Cardiac fibroblast (primary cell): ENCODE measurements around the gene BMPR2.
"Not testable (repeated sequence)": the region's sequence is repeated elsewhere in the genome, so short reads cannot be mapped to it uniquely, and the experiment has no call there.

Experiments used
- DNase-seq, 2 donors: peaks; one replicate each; pipeline versions ENCODE4 v3.0.0 to v3.0.0-alpha.2; 2010; ENCODE audit warnings: low read depth in 2 of 2
- H3K4me3 ChIP-seq, 2 donors: replicated peaks in 1 of 2; 1 replicate in 1 of 2; 2 replicates in 1 of 2; pipeline ENCODE4 v1.5.1; 2011; ENCODE audit warnings: low read depth in 2 of 2, low read length in 2 of 2, mild to moderate bottlenecking in 2 of 2, moderate library complexity in 1 of 2
- TF ChIP-seq, protein P1 (sequence below): IDR thresholded peaks from one replicate; pipeline ENCODE4 v1.5.1; 2011; ENCODE audit warnings: low read depth, mild to moderate bottlenecking, low read length, inconsistent platforms

Gene BMPR2

DNA sequence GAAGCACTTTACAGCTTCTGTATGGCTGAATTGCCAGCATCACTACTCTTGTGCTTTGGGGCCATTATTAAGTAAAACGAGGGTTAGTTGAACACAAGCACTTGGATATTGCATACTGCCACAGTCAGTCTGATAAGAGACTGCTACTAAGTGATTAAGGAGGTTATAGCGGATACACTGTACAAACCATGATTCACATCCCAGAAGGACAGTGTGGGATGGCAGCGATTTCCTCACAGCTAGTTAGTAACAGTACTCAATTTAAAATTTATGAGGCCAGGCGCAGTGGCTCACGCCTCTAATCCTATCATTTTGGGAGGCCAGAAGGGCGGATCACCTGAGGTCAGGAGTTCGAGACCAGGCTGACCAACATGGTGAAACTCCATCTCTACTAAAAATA, 2.6 kb upstream of the BMPR2 start:
- DNase-seq = peak in 1 of 2 donors; percentile 62
- H3K4me3 ChIP-seq = no peak overlapping the region
- TF ChIP-seq, protein P1, sequence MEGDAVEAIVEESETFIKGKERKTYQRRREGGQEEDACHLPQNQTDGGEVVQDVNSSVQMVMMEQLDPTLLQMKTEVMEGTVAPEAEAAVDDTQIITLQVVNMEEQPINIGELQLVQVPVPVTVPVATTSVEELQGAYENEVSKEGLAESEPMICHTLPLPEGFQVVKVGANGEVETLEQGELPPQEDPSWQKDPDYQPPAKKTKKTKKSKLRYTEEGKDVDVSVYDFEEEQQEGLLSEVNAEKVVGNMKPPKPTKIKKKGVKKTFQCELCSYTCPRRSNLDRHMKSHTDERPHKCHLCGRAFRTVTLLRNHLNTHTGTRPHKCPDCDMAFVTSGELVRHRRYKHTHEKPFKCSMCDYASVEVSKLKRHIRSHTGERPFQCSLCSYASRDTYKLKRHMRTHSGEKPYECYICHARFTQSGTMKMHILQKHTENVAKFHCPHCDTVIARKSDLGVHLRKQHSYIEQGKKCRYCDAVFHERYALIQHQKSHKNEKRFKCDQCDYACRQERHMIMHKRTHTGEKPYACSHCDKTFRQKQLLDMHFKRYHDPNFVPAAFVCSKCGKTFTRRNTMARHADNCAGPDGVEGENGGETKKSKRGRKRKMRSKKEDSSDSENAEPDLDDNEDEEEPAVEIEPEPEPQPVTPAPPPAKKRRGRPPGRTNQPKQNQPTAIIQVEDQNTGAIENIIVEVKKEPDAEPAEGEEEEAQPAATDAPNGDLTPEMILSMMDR = no peak

DNA sequence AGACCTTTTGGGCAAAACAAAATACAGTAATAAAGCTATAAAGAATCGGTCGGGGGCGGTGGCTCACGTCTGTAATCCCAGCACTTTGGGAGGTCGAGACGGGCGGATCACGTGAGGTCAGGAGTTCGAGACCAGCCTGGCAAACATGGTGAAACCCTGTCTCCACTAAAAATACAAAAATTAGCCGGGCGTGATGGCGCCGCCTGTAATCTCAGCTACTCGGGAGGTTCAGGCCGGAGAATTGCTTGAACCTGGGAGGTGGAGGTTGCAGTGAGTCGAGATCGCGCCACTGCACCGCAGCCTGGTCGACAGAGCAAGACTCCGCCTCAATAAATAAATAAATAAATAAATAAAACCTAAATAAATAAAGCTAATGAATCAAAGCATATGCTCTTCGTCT, 1.7 kb upstream of the BMPR2 start:
- DNase-seq, H3K4me3 ChIP-seq: not testable (repeated sequence)

DNA sequence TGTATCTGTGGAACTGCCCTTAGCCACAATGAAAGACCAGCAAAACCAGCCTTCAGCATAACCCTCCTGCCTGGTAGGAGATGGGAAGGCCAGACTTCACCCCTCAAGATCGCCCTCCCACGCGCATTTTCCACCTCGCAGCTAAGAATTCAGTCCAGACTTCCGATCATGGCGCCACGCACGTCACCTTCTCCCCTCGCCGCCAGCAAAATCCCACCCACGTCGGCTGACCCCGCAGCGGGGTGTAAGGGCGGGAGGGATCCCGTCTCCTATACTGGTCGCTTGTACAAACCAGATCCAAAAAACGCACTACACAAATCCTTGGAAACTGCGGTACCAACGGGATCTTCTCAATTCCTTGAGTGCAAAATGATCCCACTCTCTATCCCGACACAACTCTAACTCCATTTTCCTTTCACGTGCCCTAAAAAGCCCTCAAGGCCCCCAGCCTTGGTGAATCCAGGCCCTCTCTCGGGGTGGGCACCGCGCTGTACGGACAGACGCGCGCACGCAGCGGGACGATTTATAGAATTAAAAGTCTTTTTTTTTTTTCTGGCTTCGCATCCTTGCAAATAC, 1.0 kb upstream of the BMPR2 start:
- H3K4me3 ChIP-seq = peak overlapping the region; percentile 58 to 64
- DNase-seq = peak; percentile 76 to 93
- TF ChIP-seq, protein P1 = no peak

DNA sequence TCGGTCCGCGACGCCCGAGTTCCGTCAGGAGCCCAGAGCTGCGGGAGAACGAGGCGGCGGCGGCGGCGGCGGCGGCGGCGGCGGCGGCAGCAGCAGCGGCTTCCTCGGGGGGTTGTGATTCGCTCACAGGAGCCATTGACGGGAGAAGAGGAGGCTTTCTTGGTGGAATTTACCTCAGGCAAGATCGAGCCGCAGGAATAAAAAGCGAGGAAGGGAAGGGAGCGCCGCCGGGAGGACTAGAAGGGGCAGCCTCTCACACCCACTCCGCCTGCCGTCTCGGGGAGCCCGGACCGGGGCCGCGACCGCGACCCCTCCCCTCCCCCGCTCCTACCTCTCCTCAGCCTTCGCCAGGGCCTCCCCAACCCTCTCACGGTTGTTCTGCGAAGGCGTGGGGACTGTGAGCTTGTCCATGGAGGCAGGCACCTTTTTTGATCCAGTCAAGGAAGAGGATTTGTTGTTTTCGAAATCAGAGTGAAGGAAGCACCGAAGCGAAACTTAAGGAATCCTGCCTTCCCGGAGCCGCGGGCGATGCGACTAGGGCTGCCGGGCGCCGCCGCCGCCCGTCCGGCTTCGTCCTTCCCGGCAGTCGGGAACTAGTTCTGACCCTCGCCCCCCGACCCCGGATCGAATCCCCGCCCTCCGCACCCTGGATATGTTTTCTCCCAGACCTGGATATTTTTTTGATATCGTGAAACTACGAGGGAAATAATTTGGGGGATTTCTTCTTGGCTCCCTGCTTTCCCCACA, 506 bp downstream of the BMPR2 start:
- peak in 1 of 2 donors; percentile 48 for DNase-seq
- peak overlapping the region; percentile 92 for H3K4me3 ChIP-seq
- TF ChIP-seq, protein P1 = no peak

DNA sequence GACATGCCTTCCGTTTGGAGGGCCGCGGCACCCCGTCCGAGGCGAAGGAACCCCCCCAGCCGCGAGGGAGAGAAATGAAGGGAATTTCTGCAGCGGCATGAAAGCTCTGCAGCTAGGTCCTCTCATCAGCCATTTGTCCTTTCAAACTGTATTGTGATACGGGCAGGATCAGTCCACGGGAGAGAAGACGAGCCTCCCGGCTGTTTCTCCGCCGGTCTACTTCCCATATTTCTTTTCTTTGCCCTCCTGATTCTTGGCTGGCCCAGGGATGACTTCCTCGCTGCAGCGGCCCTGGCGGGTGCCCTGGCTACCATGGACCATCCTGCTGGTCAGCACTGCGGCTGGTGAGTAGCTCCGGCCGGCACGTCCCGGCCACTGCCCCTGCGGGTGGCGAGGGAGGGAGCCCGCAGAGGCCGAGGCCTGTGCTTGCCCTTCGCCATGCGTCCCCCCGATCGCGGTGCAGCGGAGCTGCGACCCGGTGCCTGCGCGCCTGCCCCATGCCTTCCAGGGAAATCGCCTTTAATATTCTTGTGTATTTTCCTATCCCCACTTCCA, 1.2 kb downstream of the BMPR2 start:
- TF ChIP-seq, protein P1 = no peak
- H3K4me3 ChIP-seq = peak overlapping the region; percentile 92
- DNase-seq = peak; percentile 36 to 47

DNA sequence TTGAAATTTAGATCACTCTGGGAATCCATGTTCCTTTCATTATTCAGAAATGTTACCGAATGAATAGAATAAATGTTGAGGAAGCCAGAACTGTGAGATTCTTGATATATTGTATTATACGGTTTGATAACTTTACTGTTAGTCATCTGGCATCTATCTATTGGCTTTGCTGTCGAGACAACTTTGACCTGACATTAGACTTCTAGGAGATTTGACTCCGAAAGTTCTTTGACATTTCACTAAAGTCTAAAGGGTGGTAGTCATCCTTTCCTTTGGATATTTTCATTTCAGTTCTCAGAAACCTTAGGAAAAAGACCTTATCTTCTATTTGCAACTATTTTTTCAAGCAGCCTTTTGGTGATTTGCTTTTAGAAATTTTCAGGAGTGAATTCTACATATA, 1.9 kb downstream of the BMPR2 start:
- TF ChIP-seq, protein P1 = no peak
- peak overlapping the region; percentile 92 for H3K4me3 ChIP-seq
- no peak for DNase-seq

DNA sequence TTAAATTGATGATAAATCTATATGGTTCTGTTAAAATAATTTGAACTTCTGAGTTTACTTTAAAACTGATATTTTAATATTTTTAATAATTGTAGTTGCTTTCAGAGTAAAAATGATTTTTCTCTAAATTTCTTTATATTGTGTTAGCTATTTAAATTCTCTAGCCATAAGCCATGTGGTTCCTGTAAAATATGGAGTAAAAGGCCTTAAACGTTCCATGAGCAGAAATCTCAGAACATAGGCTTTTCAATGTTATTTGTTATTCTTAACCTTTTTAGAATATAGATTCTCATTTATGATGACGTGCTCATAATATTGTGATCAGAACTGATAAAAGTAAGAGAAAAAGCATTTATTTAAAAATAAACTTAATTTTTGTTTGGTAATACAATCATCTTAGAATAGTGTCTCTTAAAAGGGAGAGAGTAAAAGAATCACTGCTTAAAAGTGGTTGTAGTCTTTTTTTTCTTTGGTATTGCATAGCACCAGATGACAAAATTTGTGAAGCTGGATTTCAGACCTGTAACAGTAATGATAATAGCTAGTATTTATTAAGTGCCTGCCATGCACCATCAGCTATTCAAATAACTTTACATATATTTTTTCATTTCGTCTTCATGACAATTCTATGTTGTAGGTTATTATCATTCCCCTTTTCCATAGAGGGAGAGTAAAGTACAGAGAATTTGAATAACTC, 2.7 kb downstream of the BMPR2 start:
- no peak for DNase-seq
- TF ChIP-seq, protein P1 = no peak
- peak overlapping the region; percentile 92 for H3K4me3 ChIP-seq
